Transverse colon (tissue), 4 donors: ENCODE results near the gene LINGO3. TPM values are rescaled to one million over a fixed set of nuclear protein-coding genes. Genes with fewer than 3 reads are reported as not detected.

Source experiments
- DNase-seq: peaks from one replicate; pipeline ENCODE4 v3.0.0-alpha.2; 2019
- H3K27ac ChIP-seq, 4 donors: fragments of 200-600 bp; sonication (generic); 2 replicates each; pipeline ENCODE4 v1.5.1; 2016 to 2018; ENCODE audit warnings: inconsistent platforms in 4 of 4
- H3K27me3 ChIP-seq: fragments of 200-600 bp; sonication (generic); 2 replicates; pipeline ENCODE4 v1.5.1; 2017; ENCODE audit warnings: inconsistent platforms
- H3K36me3 ChIP-seq, 4 donors: fragments of 200-600 bp; sonication (generic); 2 replicates each; pipeline ENCODE4 v1.5.1; 2017 to 2019; ENCODE audit warnings: inconsistent platforms in 4 of 4
- H3K4me1 ChIP-seq, 4 donors: fragments of 200-600 bp; sonication (generic); 2 replicates each; pipeline ENCODE4 v1.5.1; 2017 to 2020; ENCODE audit warnings: inconsistent platforms in 4 of 4
- H3K4me3 ChIP-seq, 4 donors: fragments of 200-600 bp; sonication (generic); 1 replicate in 1 of 4; 2 replicates in 3 of 4; pipeline versions ENCODE4 v1.5.1 to v1.6.1; 2017 to 2019; ENCODE audit warnings: inconsistent platforms in 4 of 4
- H3K9me3 ChIP-seq, 2 donors: fragments of 200-600 bp; sonication (generic); 2 replicates each; pipeline ENCODE4 v1.5.1; 2017 to 2019; ENCODE audit warnings: inconsistent platforms in 2 of 2
- CTCF ChIP-seq, 5 experiments: fragments of 200-600 bp in 3 of 5; fragments of 450-650 bp in 2 of 5; sonication (generic) in 3 of 5; IDR thresholded peaks; 1 replicate in 2 of 5; 2 replicates in 3 of 5; pipeline ENCODE4 v1.5.1; 2016 to 2017; ENCODE audit warnings: antibody characterized with exemption in 5 of 5, inconsistent platforms in 3 of 5, mild to moderate bottlenecking in 2 of 5, moderate library complexity in 1 of 5
- EP300 ChIP-seq: sonication (generic); formaldehyde crosslinking; IDR thresholded peaks from one replicate; pipeline ENCODE4 v1.6.1; 2017; ENCODE audit warnings: antibody characterized with exemption, low read depth
- POLR2A ChIP-seq: fragments of 450-650 bp; IDR thresholded peaks from one replicate; pipeline ENCODE4 v1.6.1; 2016; ENCODE audit warnings: antibody characterized with exemption, mild to moderate bottlenecking, moderate library complexity
- POLR2AphosphoS5 ChIP-seq, 3 donors: sonication (generic); formaldehyde crosslinking; IDR thresholded peaks; one replicate each; pipeline ENCODE4 v1.6.1; 2016; ENCODE audit warnings: antibody characterized with exemption in 3 of 3
- WGBS, 2 donors: methylation state at CpG; one replicate each; pipeline ENCODE4 v1.1.5; 2018; ENCODE audit warnings: low coverage in 1 of 2; 5-methylcytosine and 5-hydroxymethylcytosine counted together
- in situ Hi-C, 4 donors: fragments of 200-750 bp; cut with MboI; loops; one replicate each; pipeline versions ENCODE4 v1.15.0 to v1.15.1; 2017; ENCODE audit warnings: low sequenced_read_pairs in 3 of 4, low pct_ligation_motif_present in 1 of 4, low pct_unique_long_range_greater_than_20kb in 1 of 4
- intact Hi-C: fragments of 100-400 bp; cut with DNase I; formaldehyde crosslinking; loops from one replicate; pipeline ENCODE4 v1.15.1; 2023; ENCODE audit warnings: low total_unique reads
- total RNA-seq, 4 donors: library from RNA; depleted of rRNA; stranded (reverse); fragments of >200 nt; gene quantifications; one replicate each; pipeline ENCODE4 v1.1.0, GENCODE V29; 2016

LINGO3 gene
- total RNA-seq, 4 donors from 2014 or later: 0.27 to 1.5 (median 0.64) TPM; not detected in 1

GRCh38 chr19:2287585-2288337 lies 20.2 kb downstream of the LINGO3 start:
- Histone ChIP-seq H3K4me3 (no peak overlapping the region), H3K27ac (no peak overlapping the region), H3K27me3 (peaks cover 71% of the 10 kb centered on the region), H3K4me1 (peaks cover 3 to 28% (median 20%) of the 10 kb centered on the region in 4 donors), H3K36me3 (no peaks in the 10 kb centered on the region), H3K9me3 (no peaks in the 10 kb centered on the region)
- no peak for DNase-seq
- WGBS, 2 donors: 65% methylated on average over 13 of the region's 13 CpGs; no CpG with 5 or more reads in 1 of the 2 donors
- in situ Hi-C loops (loop anchor here in 2 of 4 donors (25.0 kb wide), 1 partner anchor 100 kb away; no protein-coding TSS in a partner anchor), intact Hi-C loops (loop anchor here (10.0 kb wide), 1 partner anchor 1897 kb away; the partner anchor contains the start of genes ANKRD24 and SIRT6)
- TF ChIP-seq EP300: no peak
- TF ChIP-seq POLR2AphosphoS5 (IDR thresholded peaks at IDR 0.05): no peak
- TF ChIP-seq POLR2A: no peak
- TF ChIP-seq CTCF (IDR thresholded peaks at IDR 0.05): no peak

GRCh38 chr19:2286402-2287140 lies 21.4 kb downstream of the LINGO3 start:
- TF ChIP-seq POLR2A: no peak
- no peak for TF ChIP-seq CTCF (IDR thresholded peaks at IDR 0.05)
- TF ChIP-seq EP300: no peak
- no peak for TF ChIP-seq POLR2AphosphoS5 (IDR thresholded peaks at IDR 0.05)
- peaks cover 3 to 36% (median 28%) of the 10 kb centered on the region in 4 donors for H3K4me1 ChIP-seq
- H3K9me3 ChIP-seq: no peaks in the 10 kb centered on the region
- in situ Hi-C loops (loop anchor here in 2 of 4 donors (25.0 kb wide), 1 partner anchor 101 kb away; no protein-coding TSS in a partner anchor), intact Hi-C loops (loop anchor here (10.0 kb wide), 1 partner anchor 1898 kb away; the partner anchor contains the start of genes ANKRD24 and SIRT6)
- 86% methylated on average over 20 of the region's 20 CpGs; no CpG with 5 or more reads in 1 of the 2 donors for WGBS, 2 donors
- H3K27ac ChIP-seq: no peak overlapping the region
- no peak overlapping the region for H3K4me3 ChIP-seq
- peaks cover 71% of the 10 kb centered on the region for H3K27me3 ChIP-seq
- no peaks in the 10 kb centered on the region for H3K36me3 ChIP-seq
- no peak for DNase-seq

GRCh38 chr19:2283835-2284507 lies 24.0 kb downstream of the LINGO3 start:
- no peak for DNase-seq
- Histone ChIP-seq H3K9me3 (no peaks in the 10 kb centered on the region), H3K4me1 (peaks cover 0 to 14% (median 8%) of the 10 kb centered on the region in 4 donors), H3K36me3 (no peaks in the 10 kb centered on the region), H3K4me3 (no peak overlapping the region), H3K27me3 (peaks cover 51% of the 10 kb centered on the region), H3K27ac (no peak overlapping the region)
- 20 to 86% methylated on average over 1 to 8 of the region's 8 CpGs for WGBS, 2 donors
- intact Hi-C loops (loop anchor here (2.0 to 10.0 kb wide), 2 partner anchors 607 to 1901 kb away; partner anchors contain the start of genes ANKRD24 and SIRT6), in situ Hi-C loops (loop anchor here in 2 of 4 donors (25.0 kb wide), 1 partner anchor 103 kb away; no protein-coding TSS in a partner anchor)
- TF ChIP-seq POLR2AphosphoS5 (IDR thresholded peaks at IDR 0.05): no peak
- TF ChIP-seq CTCF (IDR thresholded peaks at IDR 0.05): no peak
- no peak for TF ChIP-seq EP300
- no peak for TF ChIP-seq POLR2A
